GM19043 (cell line): ENCODE data around the gene BLMH.
"Not testable (repeated sequence)": the region's sequence is repeated elsewhere in the genome, so short reads cannot be mapped to it uniquely, and the experiment has no call there.

Experiments
- ATAC-seq: cut with Tn5 transposase; IDR thresholded peaks from one replicate; pipeline ENCODE4 v1.9.1; 2021; ENCODE audit warnings: low read depth; ENCODE audit not compliant: unreplicated experiment

The BLMH gene

DNA sequence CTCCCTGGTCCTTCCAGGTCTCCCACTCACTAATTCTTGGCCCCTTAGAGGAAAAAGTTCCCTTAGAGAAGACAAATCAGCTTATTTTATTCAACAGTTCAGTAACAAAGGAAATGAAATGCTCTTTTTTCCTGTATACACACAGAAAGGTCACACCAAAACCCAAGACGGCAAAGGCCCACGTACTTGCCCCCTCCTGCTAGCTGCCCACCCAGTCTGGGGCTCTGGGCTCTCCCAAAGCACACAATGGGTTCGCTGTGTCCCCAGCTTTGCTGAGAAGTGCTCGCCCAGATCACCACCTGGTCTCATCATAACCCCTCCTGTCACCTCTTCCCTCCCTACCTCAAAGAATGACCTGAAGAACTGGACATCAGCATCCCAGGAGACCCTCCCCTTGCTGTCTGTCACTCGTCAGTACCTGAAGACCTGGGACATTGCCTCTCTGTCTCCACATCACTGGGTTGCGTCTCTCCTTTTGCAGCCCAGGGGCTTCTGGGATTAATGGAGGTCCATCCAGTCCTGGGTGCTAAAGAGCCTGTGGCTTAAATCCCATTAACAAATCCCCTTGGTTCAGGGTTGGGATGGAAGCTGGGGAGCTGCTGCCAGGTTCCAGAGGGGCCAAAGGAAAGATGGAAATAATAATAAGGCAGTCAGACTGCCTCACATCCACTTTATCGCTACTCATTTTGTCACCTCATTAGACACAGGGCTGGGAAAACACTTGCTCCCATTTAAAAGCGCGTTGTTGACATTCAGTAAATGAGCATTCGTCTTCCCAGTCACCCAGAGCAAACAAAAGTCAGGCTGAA lies 59.5 kb downstream of the BLMH start:
- no peak for ATAC-seq

GRCh38 chr17:30230596-30231125 lies 61.1 kb downstream of the BLMH start:
- no peak for ATAC-seq

- not testable (repeated sequence) for ATAC-seq
Observed at GRCh38 chr17:30230009-30230408, 61.7 kb downstream of the BLMH start.

GRCh38 chr17:30229012-30229411 lies 62.7 kb downstream of the BLMH start:
- no peak for ATAC-seq

DNA sequence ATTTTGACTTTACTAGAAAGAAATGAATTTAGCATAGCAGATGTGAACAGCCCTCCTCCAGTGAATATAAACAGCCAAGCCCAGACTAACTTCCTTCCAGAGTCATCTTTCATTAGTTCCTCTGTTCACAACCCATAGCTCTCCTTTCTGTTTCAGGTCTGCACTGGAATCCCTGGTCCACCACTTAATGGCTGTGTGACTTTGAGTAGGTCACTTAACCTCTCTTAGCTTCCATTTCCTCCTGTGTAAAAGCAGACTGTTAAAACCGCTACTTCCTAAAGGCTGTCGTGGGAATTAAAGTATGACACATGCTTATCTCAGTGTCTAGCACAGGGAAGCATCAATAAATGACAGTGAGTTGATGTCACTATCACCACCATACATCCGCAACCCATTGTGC lies 63.7 kb downstream of the BLMH start:
- ATAC-seq, result no peak

DNA sequence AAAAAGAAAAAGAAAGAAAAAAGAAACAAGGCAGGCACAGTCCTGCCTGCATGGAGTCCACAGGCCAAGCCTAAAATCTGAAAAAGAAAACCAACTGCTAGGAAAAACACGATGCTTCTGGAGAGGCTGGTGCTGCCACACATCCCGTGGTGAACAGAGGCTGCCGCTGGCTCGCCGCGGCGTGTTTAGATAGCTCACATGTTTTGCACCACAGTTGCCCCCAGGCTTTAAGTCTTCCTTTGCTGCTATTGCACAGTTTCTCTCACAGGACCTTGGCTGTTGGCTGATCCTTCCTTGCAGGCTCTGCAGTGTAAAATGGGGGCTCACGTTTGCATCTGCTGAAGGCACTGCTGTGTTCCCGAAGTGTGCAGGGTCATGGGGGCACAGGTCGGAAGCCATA lies 64.9 kb downstream of the BLMH start:
- ATAC-seq, result no peak

GRCh38 chr17:30225919-30226553 lies 65.7 kb downstream of the BLMH start:
- no peak for ATAC-seq

DNA sequence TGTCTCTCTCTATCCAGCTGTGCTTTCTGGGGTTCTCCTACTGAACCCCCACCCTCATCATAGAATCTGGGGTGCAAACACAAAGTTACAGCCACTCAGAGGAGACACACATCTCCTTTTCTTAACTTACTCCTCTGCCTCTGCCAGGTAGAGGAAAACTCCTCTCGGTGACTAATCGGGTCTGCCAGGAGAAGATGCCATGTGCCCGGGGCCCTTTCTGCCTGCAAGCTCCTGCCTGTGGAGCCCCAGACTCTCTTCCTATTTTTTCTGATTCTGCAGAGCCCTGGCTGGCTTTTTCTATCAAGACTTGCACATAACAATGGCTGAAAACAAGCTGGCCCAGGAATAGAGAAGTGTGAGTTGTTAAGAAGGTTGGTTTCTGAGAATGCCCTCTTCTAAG lies 66.6 kb downstream of the BLMH start:
- ATAC-seq, result no peak

DNA sequence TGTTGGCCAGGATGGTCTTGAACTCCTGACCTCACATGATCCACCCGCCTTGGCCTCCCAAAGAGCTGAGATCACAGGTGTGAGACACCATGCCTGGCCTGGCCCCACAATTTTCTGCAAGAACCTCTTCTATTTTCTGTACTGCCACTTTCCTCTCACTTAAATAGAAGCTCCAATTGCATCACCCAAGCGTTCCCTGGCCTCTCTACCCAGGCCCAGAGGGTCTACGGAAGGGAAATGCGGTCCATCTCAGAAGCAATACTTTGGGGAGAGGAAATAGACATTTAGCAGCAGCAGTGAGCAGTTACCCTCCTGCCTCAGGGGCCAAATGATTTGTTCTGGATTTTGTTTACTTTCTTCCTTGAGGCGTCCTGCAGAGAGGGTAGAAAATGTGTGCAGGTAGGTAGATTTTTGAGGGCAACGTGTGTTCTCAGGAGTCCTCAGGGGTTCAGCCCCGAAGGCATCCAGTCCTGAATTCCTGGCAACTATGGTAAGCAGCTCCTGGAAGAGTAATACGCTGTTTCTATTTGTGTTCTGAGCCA lies 67.3 kb downstream of the BLMH start:
- no peak for ATAC-seq

DNA sequence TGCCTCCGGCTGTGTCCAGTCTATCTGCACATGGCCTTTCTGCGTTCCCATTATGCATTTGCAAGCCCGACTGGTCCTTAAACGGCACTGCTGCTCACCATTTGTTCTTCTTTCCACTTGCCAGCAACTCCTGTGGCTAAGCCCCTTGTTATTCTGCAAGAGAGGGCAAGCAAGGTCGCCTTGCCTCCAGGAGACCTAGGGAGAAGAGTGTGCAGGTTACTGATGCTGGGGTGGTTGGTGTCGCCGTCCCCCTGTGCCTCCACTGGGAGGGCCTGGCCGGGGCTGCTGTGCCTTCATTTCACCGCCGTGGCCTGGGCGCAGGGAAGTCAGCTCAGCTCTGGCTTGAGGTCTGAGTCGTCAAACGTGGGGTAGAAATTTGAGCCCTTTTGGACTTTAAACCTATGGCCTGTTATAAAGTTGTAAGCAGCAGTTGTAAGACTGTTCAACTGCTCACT lies 69.0 kb downstream of the BLMH start:
- ATAC-seq, result no peak

- ATAC-seq, result no peak
Observed at GRCh38 chr17:30222251-30222650, 69.5 kb downstream of the BLMH start.

DNA sequence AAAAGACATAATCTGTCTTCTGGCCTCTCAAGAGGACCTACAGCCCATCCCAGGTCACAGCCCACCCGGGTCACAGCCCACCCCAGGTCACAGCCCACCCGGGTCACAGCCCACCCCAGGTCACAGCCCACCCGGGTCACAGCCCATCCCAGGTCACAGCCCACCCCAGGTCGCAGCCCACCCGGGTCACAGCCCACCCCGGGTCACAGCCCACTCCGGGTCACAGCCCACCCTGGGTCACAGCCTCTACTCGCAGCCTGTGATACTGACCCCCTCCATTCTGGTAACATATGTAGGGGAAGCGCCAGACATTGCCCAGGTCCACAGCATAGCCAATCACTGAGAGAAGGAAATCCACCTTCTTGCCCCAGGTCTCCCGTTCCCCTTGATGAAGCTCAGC lies 70.4 kb downstream of the BLMH start:
- no peak for ATAC-seq

DNA sequence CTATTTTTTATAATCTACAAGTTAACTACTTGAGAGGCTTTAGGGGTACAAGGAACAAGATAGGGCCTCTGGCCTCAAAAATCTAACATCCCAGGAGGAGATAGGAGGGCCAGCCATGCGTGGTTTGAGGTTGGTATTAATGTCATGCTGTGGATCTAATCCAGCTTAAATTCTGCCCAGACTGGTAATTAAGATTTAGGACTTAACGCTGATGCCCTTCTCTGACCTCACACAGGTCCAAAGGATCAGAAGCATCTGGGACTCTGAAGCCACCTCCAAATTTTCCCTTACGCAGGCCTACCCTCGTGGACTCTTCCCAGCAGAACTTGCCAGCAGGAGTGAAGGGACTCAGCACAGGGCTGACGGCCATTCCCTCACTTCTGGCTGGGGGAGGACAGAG lies 71.3 kb downstream of the BLMH start:
- no peak for ATAC-seq

GRCh38 chr17:30219833-30220232 lies 71.9 kb downstream of the BLMH start:
- ATAC-seq, result no peak

DNA sequence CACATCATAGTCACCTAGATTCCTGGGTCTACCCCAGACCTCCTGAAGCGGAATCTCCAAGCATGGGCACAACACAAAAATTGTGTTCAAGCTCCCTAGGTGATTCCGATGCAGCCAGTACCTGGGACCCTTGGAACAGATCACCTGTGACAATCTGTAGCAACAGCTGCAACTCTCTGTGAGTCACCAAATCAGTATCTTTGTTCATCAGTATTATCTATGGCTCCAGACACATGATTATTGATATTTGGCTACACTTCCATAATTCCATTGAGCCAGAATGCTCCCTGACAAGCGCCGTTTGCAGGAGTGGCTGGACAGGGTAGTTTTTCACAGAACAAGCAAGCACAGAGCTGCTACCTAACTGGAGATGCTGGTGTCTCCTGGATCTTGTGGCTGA lies 72.4 kb downstream of the BLMH start:
- no peak for ATAC-seq

GRCh38 chr17:30218799-30219198 lies 72.9 kb downstream of the BLMH start:
- ATAC-seq, result no peak

DNA sequence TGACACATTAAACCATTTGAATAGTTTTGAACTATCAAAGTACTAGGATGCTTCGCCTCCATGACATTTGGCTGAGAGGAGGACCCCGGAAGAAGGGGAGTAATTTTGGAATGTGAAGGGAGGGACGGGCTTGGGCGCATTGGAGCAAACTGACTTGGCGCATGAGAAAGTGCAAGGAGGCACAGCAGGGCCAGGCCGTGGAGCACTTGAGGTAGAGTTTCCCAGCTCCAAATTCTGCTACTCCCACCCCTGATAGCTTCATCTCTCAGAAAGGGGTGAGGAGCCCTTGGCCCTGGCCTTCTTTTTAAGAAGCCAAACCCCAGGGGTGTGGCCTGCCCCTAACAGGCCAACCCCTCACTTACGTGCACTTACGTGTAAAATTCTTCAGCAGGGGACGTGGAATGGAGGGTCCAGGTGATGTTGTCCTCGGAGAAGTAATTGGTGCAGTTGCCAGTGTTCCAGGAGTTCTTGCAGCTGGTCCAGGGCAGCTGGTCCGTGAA lies 73.9 kb downstream of the BLMH start:
- no peak for ATAC-seq

- no peak for ATAC-seq
Observed at GRCh38 chr17:30217054-30217453, 74.7 kb downstream of the BLMH start.

DNA sequence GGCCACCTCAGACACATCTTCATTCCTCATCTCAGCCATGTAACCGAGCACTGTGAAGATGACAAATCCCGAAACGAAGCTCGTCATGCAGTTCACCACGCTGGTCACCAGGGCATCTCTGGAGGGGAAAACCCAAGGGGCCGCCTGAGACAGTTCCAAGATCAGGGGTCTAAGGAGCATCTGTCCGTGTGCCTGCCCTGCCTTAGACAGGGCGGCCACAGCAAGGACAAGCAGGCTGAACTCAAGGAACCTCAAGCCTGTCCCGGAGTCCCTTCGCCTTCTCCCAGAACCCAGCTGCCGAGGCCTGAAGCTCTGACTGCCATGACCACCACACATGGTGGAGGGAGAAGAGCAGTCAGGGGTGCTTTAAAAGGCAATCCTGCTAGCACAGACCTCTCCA lies 79.0 kb downstream of the BLMH start:
- ATAC-seq, result no peak

- no peak for ATAC-seq
Observed at GRCh38 chr17:30211371-30211770, 80.4 kb downstream of the BLMH start.

DNA sequence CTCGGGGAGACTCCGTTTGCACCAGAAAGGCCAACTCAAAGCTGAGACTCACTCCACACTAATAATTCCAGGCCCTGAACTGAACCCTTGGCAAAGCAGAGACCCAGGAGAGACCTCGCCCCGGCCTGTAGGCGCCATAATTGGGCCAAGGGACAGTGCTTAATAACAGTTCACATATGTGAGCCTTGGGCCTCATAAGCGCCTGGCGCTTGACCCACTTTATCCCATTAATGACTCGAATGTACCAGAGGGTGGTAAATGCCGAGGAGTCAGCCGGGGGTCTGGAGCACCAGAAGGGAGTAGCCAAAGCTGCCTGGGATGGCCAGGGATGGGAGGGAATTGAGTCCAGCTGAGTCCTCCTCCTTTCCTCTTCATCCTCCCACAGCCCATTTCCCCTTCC lies 80.8 kb downstream of the BLMH start:
- no peak for ATAC-seq
